ENCODE data around the gene CFHR2.
"Not testable (repeated sequence)": the region's sequence is repeated elsewhere in the genome, so short reads cannot be mapped to it uniquely, and the experiment has no call there.

The CFHR2 gene

DNA sequence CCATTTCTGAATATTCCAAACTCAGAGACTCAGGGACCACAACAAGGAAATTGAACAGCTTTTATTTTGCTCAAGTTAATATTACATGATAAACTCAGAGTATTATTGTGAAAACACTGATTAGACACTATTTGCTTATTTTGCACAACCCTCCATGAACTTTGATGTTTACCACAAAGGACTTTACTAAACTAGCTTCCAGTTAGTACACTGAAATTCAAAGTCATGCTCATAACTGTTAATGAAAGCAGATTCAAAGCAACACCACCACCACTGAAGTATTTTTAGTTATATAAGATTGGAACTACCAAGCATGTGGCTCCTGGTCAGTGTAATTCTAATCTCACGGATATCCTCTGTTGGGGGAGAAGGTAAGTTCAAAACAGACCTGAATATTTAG lies at the start of gene CFHR2:
Gene CFHR2, plus strand, starts transcription at position 171 of the 400 bp plus-strand sequence. Its CDS starts 143 bp downstream, at position 314.
- DNase-seq (ENCODE audit: low spot score): not testable (repeated sequence)

DNA sequence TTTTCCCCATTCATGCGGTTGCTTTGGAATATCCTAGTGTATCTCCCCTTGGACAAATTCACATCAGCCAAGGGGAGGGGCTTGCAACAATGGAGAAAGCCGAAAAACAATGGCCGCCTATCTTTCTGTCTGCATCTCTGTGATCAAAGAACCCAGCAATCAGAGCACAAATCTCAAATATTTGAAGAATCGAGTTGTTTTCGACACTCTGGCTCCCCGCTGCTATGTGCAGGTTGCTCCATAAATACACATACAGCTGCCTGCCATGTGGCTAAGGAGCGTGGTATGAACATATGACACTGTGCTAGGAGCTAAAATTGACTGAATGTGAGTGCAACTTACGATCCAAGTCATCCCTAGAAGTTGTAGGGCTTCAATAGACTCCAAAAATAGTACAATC lies 47.2 kb upstream of the CFHR2 start:
- DNase-seq (ENCODE audit: low spot score): no peak

DNA sequence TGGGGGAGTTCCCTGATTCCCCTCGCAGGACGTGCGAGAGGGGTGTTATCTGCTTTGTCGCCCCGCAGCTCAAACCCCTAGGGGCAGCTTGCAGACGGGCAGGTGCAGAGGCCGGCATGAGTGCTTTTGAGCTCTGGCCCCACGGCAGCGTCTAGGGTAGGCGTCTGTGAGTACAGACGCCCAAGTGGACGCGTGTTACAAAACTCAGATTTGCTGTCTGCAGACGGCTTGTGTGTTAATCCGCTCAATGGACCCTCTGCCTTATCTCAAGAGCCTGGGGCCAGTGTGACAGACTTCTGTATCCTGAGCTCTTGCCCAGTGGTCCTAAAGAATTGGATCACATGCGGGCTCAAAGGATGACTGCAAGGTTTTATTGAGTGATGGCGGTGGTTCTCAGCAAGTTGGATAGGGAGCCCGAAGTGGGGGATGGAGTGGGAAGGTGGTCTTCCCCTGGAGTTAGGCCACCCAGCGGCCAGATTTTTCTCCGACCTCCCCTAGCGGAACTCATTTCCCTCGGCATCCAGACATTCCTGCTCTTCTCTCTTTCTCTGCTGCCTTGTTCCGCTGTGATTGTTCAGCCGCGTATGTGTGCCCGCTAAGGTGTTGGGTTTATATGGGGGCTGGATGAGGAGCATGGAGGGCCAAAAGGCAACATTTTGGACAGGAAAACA lies 46.2 kb upstream of the CFHR2 start:
- DNase-seq (ENCODE audit: low spot score): no peak

DNA sequence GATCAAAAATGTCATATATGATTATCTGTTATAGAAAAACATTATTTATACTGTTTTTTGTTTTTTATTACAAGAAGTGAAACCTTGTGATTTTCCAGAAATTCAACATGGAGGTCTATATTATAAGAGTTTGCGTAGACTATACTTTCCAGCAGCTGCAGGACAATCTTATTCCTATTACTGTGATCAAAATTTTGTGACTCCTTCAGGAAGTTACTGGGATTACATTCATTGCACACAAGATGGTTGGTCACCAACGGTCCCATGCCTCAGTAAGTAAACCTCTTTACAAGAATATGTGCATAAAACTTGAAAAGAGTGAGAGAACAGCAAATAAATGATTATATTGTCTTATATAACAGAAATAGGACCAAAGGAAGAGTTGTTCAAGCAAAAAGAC lies 41.2 kb upstream of the CFHR2 start:
- no peak for DNase-seq (ENCODE audit: low spot score)

DNA sequence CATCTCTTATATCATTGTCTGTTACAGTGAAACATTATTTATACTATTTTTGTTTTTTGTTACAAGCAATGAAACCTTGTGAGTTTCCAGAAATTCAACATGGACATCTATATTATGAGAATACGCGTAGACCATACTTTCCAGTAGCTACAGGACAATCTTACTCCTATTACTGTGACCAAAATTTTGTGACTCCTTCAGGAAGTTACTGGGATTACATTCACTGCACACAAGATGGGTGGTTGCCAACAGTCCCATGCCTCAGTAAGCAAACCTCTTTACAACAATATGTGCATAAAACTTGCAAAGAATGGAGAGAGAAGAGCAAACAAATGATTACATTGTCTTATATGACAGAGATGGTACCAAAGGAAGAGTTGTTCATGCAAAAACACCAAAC lies 33.3 kb upstream of the CFHR2 start:
- no peak for DNase-seq (ENCODE audit: low spot score)

DNA sequence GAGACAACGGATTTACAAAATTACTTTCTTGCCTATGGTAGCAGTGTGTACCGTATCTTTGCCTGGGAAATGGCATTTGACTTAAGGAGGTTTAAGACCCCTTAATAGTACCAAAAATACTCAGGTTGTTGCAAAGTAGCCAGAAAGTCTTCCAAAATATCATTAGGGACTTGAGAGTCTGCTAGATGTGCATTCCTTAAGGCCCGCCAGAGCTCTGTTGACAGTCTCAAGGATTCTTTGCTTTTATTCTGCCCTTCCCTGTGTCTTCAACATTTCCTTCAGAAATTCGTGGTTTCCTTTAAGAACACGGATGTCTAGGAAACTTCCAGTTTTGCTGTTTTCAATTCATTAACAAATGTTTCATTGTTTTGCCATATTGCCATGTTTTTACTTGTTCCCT lies 31.3 kb upstream of the CFHR2 start:
- DNase-seq (ENCODE audit: low spot score): not testable (repeated sequence)

DNA sequence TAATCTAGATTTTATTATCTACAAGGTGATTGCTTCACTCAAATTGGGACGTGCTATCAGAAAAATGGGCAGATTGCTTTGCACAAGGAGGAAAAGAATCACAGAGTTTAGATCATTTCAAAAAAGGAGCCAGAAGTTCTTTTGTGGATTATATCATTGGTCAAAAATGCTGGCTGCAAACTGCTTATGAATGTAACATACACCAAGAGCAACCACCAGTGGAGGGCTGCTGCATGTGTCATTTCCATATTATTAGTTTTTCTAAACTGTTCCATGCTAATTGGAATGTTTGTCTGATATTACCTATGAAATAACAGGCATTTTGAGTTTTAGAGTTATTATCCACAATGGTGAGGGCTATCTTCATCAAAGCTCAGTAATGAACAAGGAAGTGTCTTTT lies 16.7 kb upstream of the CFHR2 start:
- DNase-seq (ENCODE audit: low spot score): not testable (repeated sequence)

DNA sequence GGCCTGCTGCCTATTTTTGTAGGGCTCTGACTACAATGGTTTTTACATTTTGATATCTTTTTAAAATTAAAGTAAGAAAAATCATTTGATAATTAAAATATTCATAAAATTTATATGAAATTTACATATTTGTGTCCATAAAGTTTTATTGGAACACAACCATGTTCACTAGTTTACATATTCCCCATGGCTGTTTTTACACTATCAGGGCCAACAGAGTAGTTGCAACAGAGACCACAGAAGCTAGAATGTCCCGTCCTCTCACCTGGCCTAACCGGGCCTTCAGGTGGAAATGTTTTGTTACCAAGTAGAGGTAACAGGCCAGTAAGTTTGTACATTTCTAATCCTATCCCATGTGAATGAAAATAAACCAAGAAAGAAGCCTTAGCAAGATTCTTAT lies 10.7 kb upstream of the CFHR2 start:
- not testable (repeated sequence) for DNase-seq (ENCODE audit: low spot score)

DNA sequence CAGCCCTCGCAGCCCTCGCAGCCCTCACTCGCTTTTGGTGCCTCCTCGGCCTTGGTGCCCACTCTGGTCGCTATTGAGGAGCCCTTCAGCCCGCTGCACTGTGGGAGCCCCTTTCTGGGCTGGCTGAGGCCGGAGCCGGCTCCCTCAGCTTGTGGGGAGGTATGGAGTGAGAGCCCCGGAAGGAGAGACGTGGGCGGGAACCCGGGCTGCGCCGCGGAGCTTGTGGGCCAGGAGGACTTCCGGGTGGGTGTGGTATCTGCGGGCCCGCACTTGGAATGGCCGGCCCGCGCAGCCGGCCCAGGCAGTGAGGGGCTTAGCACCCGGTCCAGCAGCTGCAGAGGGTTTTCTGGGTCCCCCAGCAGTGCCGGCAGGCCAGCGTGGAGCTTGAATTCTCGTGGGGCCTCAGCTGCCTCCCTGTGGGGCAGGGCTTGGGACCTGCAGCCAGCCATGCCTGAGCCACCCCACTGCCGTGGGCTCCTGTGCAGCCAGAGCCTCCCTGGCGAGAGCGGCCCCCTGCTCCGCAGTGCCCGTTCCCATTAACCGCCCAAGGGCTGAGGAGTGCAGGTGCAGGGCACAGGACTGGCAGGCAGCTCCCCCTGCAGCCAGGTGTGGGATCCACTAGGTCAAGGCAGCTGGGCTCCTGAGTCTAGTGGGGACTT lies 9.9 kb upstream of the CFHR2 start:
- DNase-seq (ENCODE audit: low spot score): no peak

DNA sequence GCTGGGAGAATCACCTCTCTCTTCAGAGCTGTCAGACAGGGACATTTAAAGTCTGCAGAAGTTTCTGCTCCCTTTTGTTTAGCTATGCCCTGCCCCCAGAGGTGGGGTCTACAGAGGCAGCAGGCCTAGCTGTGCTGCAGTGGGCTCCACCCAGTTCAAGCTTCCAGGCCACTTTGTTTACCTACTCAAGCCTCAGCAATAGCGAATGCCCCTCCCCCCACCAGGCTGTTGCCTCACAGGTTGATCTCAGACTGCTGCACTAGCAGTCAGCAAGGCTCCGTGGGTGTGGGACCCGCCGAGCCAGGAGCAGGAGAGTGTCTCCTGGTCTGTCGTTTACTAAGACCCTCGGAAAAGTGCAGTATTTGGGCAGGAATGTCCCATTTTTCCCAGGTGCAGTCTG lies 2.1 kb upstream of the CFHR2 start:
- DNase-seq (ENCODE audit: low spot score): not testable (repeated sequence)

DNA sequence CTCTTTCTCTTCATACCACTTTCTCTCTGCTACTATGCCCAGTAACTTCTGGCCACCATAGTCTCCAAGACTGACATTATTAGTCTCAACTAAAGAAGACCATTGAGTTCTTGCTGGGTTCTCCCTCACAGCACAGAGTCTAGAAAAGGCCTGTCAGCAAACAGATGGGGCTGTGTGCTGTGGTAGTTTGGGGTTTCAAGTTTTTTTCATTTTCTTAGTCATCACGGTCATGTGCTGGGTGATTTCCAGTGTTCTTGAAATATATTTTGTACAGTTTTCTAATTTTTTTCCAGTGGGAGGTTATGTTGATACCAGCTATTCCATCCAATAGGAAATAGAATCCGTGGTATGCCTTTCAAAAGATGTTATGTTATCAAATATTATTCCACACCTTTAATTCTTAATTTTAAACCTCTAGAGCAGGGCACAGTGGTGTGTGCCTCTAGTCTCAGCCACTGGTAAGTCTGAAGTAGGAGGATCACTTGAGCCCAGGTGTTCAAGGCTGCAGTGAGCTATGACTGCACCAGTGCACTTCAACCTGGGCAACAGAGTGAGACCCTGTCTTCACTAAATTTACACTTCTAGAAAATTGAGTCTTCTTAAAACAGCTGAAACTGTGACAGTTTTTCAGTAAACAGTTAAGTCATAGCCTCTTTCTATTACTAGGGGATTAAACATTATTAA lies 8.3 kb downstream of the CFHR2 start:
- no peak for DNase-seq (ENCODE audit: low spot score)

DNA sequence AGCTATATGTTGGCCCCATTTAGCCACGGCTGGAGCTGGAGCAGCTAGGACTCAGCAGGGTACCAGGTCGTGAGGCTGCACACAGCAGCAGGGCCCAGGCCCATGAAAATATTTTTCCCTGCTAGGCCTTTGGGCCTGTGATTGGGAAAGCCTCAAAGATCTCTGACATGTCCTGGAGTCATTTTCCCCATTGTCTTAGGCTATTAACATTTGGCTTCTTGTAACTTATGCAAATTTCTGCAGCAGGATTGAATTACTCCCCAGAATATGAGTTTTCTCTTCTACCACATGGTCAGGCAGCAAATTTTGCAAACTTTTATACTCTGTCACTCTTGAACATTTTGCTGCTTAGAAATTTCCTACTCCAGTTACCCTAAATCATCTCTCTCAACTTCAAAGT lies 11.2 kb downstream of the CFHR2 start:
- no peak for DNase-seq (ENCODE audit: low spot score)

DNA sequence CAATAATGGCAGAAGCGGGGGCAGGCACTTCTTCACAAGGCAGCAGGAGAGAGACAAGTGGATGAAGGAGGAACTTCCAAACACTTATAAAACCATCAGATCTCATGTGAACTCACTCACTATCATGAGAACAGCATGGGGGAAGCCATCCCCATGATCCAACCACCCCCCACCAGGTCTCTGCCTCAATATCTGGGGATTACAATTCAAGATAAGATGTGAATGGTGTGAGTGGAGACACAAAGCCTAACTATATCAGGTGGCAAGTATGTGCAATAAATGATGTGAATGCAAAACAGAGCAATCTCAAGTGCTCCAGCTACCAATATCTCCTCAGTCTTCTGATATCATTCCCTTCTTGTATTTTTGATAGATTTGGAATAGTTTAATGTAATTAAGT lies 12.4 kb downstream of the CFHR2 start:
- no peak for DNase-seq (ENCODE audit: low spot score)

DNA sequence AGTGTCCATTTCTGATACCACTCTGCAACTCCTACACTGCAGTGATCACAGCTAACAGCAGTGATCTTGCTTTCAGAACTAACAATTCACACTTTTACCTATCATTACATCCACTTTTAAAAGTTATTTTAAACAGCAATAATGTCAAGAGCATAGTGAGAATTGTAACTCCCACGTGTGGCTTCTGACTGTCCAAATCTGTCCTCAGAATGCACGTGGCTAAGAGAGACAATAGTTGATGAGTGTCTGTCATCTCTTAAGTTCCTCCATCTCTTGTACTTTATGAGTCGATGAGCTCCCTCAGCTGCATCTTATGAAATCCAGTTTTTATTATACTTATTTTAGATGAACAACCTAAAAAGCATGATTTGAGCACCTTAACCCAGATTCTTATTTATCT lies 17.3 kb downstream of the CFHR2 start:
- no peak for DNase-seq (ENCODE audit: low spot score)

DNA sequence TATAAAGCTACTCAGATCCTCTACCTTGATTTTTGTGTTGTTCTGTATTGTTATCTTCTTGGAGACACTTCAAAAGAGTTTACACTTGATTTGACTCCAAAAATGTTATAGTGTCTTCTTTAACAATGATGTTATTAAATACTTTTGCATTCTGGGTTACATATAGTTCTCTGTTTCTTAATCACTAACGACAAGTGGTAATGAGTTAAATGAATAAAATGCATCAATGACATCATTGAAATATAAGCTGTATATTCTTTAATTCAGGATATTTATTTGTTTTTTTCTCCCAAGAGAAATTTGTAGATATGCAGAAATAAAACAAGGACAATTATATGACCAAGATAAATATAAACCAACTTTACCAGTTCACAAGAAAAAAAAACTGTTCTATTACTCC lies 26.6 kb downstream of the CFHR2 start:
- DNase-seq (ENCODE audit: low spot score): no peak

DNA sequence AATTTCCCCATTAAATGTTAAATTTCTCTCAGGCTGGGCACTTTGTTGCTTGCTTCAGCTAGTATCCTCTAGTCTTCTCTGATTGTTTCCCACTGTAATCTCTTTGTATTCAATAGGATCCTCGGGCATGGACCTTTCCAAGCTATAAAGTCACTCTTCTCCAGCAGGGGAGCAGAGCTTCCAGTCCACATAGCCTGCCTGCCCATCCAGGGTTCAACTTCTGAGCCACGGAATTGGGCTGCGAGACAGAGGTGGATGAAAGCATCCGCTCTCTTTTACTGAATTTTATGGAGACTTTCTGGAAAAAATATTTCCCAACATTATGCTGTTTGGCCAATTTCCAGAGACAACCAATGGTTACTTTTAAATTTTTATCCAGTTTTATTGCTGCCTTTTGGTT lies 32.7 kb downstream of the CFHR2 start:
- no peak for DNase-seq (ENCODE audit: low spot score)

DNA sequence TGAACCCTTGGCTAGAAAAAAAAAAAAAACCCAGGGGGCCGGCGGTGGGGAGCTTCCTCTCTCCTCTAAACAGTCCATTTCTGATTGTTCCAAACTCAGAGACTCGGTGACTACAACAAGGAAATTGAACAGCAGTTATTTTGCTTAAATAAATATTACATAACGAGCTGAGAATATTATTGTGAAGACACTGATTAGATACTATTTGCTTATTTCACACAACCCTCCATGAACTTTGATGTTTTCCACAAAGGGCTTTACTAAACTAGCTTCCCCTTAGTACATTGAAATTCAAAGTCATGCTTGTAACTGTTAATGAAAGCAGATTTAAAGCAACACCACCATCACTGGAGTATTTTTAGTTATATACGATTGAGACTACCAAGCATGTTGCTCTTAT lies 33.7 kb downstream of the CFHR2 start, which contains the start of gene CFHR5:
Gene CFHR5, plus strand, starts transcription at position 279 of the 400 bp plus-strand sequence. Its CDS starts 109 bp downstream, at position 388.
- DNase-seq (ENCODE audit: low spot score): no peak

DNA sequence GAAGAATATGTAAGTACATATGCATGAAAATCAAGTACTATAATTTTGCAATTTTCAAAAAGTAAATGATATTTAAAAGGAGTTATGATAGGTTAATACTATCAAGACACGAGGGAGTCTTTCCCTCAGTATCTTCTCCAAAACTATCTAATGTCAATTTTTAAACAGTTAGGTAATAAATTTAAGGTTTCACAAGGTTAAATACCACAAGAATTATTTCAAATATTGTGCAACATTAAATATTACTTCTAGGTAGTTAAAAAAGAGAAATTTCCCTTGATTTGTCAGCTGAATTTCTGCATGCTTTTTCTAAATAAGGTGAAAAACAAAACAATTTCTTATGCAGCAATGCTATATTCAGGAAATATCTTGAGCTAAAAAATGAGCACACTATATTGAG lies 37.3 kb downstream of the CFHR2 start:
- DNase-seq (ENCODE audit: low spot score): no peak

DNA sequence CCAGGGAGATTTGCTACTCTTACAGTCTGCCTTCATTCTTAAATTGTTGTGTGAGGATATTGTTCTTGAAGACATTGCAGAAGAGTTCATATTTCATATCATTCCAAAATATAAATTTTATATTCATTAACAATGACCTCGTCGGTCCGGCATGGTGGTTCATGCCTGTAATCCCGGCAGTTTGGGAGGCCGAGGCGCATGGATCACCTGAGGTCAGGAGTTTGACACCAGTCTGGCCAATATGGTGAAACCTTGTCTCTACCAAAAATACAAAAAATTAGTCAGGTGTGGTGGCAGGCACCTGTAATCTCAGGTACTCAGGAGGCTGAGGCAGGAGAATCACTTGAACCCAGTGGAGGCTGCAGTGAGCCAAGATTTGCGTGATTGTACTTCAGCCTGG lies 38.7 kb downstream of the CFHR2 start:
- not testable (repeated sequence) for DNase-seq (ENCODE audit: low spot score)

DNA sequence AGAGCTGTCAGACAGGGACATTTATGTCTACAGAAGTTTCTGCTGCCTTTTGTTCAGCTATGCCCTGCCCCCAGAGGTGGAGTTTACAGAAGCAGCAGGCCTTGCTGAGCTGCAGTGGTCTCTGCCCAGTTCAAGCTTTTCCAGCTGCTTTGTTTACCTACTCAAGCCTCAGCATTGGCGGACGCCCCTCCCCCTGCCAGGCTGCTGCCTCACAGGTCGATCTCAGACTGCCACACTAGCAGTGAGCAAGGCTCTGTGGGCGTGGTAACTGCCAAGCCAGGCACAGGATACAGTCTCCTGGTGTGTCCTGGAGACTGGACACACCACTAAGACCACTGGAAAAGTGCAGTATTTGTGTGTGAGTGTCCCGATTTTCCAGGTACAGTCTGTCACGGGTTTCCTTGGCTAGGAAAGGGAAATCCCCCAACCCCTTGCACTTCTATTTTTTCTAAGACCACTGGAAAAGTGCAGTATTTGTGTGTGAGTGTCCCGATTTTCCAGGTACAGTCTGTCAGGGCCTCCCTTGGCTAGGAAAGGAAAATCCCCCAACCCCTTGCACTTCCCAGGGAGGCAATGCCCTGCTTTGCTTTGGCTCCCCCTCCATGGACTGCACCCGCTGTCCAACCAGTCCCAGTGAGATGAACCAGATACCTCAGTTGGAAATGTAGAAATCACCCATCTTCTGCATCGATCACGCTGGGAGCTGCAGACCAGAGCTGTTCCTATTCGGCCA lies 48.5 kb downstream of the CFHR2 start:
- peak; percentile 16 for DNase-seq (ENCODE audit: low spot score)

DNA sequence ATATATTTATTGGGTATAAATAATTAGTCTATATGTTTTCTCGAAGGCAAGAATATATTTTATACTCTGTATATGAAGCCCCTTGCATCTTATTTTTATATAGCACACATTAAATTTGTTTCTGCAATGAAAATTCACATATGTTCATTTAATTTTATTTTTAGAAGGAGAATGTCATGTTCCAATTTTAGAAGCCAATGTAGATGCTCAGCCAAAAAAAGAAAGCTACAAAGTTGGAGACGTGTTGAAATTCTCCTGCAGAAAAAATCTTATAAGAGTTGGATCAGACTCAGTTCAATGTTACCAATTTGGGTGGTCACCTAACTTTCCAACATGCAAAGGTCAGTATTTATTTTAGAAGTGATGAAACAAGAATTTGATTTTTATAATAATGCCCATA lies 50.4 kb downstream of the CFHR2 start:
- no peak for DNase-seq (ENCODE audit: low spot score)

DNA sequence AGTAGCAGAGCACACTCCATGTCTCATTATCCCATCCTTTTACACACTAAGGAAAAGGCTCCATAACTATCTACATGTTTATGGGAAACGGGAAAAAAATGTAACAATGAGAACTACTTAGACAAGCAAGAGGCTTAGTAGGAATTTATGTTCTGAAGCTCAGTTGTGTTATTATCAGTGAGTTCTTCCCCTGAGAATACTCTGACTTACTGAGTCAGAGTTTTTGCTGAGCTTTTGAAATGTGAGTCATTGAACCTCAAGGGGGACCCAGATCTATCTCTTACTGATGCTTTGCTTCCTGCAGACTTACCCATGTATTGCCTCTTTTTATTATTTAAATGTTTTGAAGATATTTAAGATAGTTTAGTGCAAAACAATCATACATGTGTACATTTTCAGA lies 53.9 kb downstream of the CFHR2 start:
- no peak for DNase-seq (ENCODE audit: low spot score)

DNA sequence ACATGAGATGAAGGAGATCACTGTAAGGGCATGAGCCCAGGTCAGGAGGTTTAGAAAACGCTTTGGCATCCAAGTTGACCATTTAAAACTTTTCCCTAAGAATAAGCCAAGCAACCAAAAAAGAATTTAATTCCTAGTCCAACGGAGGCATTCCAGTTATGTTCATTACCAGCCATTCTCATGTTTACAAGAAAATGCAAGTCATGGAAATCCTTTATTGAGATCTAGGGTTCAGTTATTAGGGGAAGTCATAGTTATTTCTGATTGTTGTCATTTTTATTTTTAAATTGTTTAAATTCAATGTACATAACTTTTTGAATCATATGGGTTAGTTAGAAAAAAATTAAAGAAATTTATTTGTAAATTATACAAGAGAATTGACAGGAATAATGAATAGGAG lies 58.3 kb downstream of the CFHR2 start:
- no peak for DNase-seq (ENCODE audit: low spot score)
